Mesenteric fat pad (tissue), 1 donor: Measurements from ENCODE around the gene ZNF3. TPM values are rescaled to one million over a fixed set of nuclear protein-coding genes. Genes with fewer than 3 reads are reported as not detected.

Experiments
- DNase-seq: peaks from one replicate; pipeline ENCODE4 v3.0.0-alpha.2; 2020; ENCODE audit warnings: low spot score
- total RNA-seq: library from RNA; stranded (reverse); fragmentation: NEBNext Ultra II Directional; extraction: Animal tissue kit (Norgen Biotek cat#: 25700); gene quantifications from one replicate; pipeline ENCODE4 v1.2.1, GENCODE V29; 2021
- donor health status: DM: yes; HTN: yes; CAD: no.

Gene ZNF3
- total RNA-seq, 1 donor from 2014 or later: 16.8 TPM

DNA sequence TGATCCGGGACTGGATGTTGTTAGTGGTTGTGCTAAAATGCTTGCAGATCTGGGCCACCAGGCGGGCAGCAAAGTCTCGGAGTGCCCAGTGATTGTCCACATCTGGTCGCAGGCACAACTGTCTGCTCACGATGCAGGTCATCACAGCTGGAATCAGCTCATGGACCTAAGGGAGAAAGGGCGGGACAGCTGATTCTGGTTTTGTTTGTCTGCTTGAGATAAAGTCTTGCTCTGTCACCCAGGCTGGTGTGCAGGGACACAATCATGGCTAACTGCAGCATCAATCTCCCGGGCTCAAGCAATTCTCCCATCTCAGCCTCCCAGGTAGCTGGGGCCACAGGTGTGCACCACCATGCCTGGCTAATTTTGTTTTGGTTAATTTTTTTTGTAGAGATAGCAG is 29.6 kb upstream of the ZNF3 start:
- no peak for DNase-seq

DNA sequence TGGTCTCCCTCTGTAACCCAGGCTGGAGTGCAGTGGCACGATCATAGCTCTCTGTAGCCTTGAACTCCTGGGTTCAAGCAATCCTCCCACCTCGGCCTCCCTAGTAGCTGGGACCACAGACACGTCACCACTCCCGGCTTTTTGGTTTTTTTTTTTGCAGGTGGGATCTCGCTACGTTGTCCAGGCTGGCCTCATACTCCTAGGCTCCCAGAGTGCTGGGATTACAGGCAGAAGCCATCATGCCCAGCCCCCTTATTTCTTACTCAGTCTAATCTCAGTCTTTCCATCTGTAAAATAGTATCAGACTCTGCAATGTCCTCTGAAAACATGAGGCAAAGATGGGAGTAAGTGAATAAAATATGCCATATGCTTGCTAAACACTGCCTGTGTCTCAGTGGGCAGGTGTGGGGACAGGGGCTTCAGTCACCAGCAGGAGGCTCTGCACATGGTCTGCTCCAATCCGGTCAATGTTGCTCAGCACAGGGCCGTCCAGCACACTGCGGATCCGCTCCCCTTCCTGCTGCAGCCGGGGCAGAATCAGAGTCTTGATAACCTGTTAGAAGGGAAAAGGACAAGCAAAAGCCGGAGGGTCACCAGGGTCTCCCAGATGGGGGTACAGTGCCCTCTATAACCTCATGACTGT is 28.1 kb upstream of the ZNF3 start:
- DNase-seq: no peak

DNA sequence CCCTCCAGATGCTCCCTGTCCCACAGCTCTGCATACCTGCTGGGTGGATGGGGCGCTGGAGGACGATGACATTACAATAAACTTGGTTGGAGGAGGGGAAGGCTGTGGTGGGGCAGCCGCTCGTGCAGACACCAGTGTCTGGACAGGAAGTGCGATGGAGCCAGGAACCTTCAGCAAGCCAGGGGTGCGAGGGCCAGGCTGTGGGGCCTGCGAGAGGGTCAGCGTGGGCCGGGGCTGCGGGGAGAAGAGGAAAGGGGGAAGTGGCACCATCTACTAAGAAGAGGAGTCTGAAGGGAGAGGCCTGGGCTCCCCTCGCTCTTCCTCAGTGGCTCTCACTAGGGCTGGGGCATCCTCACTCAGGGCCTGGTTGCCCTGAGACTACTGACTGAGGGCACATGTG is 26.4 kb upstream of the ZNF3 start:
- no peak for DNase-seq

DNA sequence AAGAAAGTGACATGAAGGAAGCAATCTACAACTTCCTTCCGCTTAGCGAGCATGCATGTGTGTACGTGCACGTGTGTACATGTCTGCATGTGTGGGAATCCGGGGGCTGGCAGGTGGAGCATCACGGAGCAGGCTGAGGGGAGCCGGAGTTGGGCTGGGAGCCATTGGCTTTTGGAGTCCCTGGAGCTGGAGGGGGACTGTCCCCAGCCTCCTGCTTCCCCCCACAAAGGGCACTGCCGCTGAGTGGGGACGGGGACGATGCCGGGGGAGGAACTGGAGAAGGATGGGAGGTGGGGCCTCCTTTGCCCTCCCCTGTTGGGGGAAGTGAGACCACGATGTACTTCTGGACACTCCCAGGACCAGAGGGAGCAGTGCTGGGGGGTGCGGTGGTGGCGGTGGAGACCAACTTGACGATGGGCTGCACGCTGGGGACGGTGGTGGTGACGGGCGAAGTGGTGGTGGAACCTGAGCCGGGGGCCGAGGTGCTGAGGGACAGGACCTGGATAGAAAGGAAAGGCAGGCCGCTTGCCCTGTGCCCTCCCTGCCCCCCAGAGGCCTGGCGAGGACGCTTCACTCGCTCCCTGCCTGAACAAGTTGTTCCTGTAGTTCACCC is 25.7 kb upstream of the ZNF3 start:
- DNase-seq: no peak

DNA sequence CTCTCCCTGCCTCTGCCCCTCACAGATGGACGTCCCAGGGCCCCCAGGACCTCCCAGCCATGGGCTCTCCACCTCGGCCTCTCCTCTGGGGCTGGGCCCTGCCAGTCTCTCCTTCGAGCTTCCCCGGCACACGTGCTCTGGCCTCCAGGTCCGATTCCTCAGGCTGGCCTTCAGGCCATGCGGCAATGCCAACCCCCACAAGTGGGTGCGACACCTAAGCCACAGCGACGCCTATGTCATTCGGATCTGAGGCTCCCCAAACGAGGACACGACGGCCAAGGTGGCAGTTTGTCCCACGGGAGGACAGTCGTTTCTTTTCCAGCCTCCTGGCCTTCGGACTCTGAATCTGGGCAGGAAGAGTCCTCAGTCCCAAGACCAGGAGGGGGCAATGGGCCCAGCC is 25.1 kb upstream of the ZNF3 start:
- DNase-seq: no peak

DNA sequence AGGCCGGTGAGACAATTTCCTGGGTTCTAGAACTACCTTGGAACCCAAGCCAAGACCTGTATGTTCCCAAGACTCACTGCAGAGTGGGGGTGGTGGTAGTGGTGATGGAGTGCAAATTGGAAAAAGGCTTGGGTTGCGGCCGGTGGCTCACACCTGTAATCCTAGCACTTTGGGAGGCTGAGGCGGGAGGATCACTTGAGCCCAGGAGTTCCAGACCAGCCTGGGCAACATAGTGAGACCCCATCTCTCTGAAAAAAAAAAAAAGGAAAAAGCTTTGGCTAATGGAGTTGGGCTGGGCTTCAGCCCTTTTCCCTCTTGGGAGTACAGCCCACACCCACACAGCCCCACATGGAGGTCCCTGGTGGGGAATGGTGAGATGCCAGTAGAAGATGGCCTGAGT is 24.0 kb upstream of the ZNF3 start:
- DNase-seq: no peak

DNA sequence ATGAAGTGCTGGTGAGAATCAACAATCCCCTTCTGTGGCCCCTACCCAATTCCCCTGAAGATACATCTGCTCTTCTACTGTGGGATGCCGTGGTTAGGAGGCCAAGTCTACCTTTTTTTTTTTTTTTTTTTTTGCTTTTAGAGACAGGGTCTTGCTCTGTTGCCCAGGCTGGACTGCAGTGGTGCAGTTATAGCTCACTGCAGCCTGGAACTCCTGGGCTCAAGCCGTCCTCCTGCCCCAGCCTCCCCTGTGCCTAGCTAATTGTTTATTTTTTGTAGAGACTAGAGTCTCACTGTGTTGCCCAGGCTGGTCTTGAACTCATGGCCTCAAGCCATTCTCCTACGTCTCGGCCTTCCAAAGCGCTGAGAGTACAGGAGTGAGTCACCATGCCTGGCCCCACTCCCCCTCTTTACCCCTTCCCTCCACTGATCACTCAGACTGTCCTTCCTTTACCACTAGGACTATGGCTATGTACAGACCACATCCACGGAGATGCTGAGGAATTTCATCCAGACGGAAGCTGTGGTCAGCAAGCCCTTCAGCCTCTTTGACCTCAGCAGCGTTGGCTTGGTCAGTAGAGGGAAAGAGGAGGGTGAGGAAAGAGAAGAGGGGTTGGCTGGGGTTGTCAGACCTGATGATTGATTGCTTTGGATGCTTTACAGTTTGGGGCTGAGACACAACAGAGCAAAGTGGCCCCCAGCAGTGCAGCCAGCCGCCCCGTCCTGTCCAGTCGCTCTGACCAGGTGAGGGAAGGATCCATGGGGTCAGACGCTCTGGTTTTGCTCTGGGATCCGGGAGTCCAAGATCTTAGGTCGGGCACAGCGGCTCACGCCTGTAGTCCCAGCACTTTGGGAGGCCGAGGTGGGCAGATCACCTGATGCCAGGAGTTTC is 21.7 kb upstream of the ZNF3 start:
- DNase-seq: no peak

DNA sequence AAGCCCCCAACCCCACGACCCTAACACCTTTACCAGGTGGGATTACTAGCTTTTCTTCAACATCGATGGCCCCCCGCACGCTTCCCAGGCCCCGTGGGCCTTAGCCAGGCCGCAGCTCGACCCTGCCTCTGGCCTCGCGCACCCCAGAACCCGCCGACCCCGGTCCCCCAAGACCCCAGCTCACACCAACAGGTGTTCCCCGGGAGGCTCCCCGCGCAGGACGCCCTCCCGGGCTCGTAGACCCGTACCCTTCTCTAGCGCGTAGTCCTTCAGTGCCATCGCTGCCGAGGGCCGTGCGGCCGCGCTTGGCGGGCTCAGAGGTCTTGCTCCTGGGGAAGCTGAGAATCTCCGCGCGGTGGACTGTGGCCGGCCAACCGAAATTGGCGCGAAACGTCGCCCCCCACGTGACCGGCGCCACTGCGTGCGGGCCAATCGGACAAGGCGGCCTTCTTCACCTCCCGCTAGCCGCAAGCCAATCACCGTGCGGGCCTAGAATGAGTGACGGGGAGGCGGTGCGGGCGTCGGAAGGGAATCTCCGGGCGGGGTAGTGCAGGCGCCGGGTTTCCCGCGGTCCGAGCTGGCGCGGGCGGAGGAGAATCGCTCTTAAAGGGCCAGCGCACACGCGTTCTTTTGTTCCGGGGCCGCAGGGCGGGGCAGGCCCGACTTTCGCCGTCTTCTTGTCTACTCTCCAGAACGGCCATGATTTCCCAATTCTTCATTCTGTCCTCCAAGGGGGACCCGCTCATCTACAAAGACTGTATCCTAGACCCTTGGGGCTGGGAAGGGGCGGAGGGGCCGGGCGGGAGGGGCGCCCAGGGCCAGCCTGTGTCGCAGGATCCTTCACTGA is 19.7 kb upstream of the ZNF3 start, which contains the start of the genes AP4M1 and MCM7:
TSS of gene AP4M1 (plus strand) at position 628 of the 847 bp plus-strand sequence. CDS start at position 700, 72 bp downstream.
TSS of gene MCM7 (minus strand) at position 382 of the 847 bp plus-strand sequence. CDS start at position 279, 103 bp downstream.
- DNase-seq: peak; percentile 99

DNA sequence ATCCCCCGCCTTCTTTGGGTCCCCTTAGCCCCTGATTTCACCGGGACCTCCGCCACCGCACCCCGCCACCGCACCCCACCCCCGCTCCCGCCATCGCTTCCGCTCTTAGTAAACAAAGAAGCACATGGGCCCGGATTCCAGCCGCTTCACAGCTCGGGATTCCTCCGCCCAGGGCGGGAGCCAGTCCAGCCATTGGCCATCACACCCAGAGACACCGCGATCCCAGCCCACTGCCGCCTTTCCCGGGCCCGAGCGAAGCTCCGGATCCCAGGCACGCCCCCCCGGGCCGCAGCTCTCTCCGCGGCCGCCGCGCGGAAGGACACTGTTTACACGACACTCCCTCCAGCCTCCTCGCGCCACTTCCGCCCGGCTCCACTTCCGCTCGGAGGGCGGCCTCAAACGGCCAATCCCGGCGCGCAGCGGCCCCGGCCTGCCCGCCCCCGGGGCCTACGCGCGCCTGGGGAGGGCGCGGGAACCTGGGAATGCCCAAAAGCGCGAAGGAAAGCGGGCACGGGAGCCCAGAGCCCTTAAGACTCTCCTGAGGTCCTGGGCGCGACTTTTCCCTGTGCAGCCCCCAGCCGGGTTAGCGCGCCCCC is 19.0 kb upstream of the ZNF3 start:
- DNase-seq: peak; percentile 98

DNA sequence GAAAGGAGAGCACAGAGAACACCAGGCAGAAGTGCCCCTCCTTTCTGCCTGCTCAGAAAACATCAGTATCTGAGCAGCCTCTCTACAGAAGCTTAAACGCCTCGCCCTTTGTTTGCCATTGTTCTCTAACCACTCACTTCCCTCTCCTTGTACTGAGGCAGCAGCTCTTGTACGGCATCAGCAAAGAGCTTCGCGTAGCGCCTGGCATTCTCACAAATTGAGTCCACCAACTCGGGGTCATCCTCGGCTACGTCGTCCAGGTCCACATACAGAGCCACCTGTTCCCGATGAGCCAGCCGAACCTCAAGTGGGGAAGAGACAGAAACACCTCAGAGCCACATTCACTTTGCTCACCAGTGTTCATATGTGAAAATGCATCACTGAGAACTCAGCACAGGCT is 17.9 kb upstream of the ZNF3 start:
- DNase-seq: no peak

DNA sequence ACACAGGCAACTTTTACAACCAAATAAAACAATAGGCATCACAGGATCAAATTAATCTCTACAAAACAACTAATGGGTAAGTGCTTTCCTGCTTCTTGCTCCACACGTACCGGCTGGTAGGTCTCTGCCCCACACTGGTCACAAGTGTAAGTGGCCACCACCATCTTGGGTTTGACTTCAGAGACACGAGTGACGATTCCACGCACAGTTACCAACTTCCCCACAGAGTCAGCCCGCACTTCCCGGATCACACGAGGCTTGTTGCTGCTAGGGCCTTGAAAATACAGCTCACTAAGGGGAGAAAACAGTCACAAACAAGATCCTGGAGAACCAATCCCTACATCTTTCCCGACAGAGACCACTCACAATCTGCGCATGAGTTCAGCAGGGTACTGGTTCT is 17.4 kb upstream of the ZNF3 start:
- DNase-seq: no peak

DNA sequence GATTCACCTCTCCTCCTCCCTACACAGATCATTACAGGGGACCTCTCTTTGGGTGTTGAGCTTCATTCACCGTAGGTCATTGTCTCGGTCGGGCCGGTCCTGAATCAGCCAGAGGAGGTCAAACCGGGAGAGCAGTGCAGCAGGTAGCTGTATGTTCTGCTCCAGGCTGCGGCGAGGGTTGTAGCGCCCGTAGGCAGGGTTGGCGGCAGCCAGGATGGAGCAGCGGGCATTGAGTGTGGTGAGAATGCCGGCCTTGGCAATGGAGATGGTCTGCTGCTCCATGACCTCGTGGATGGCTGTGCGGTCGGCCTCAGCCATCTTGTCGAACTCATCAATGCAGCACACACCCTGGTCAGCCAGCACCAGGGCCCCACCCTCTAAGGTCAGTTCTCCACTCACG is 14.2 kb upstream of the ZNF3 start:
- DNase-seq: no peak

DNA sequence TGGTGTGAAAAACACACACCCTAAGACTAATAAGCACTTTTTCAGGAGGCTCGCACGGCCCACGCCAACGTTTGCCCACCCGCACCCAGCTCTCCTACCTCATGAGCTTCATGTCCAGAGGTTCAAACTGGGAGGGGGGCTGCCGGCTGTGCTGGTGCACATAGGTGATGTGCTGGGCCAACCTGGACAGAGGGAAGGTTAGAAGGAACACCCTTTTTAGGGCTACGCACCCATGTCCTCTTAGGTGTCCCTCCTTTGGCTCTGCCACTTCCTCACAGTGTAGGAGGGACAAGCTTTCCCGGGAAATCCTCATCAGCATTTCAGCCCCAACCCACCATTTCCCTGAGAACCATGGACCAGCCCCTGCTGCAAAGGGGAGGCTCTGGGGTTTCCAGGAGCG is 13.8 kb upstream of the ZNF3 start:
- DNase-seq: no peak

DNA sequence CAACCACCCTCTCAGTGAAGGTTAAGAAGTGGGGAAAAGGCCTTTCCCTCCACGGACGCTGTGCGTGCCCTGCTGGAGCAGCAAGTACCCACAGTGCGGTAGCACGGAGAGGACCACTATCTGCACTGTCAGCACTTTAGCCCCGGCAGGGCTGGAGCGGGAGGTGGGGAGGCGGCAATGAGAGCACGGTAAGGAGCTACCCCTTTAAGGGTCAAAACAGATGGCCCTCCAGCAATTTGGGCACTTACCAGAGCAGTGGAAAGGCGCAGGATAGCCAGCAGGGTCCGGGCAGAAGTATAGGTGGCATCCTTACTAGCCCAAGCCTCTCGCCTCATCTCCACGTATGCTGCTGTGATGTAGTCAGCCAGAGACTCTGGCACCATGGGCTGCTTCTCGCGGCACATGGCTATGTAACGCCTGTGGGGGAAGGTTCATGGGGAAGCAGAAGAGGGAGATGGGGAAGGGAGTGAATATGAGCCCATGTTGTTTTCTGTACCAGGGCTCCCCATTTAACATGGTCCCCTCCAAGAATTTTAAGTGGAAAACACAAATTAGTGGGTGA is 12.5 kb upstream of the ZNF3 start:
- no peak for DNase-seq

DNA sequence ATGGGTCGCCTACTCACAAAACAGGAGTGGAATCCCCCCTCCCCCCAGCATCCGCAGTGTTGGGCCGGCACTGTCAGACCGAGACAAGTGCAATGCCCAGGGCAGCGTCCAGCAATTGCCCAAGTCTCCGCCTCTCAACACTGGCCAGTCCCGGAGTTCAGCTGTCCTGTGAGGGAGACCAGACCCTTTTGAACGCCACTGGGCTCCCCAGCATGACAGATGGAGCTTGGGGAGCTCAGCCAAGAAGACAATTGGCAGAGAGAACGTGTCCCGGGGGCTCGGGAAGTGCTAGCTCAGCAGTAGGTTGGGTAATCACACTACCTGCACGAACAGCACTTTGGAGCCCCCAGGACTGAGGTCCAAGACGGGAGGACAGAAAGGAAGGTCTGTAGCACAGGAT is 12.0 kb upstream of the ZNF3 start:
- no peak for DNase-seq

DNA sequence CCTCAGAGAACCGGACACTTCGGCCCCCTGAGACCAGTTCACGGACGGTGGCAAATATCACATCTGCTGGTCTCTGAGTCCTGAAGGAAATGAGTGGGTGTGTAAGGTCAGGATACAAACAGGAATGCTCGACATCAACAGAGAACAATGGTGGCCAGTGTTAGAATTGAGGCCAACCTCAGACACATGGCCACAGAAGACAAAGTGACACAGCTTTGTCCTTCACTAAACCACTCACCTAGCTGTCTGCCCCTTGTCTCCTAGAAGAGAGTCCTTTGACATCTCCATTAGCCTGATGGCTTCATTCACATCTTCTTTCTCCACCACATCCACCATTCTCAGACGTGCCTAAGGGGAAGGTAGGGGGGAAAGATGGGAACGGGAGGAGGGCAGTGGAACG is 11.5 kb upstream of the ZNF3 start:
- DNase-seq: no peak

DNA sequence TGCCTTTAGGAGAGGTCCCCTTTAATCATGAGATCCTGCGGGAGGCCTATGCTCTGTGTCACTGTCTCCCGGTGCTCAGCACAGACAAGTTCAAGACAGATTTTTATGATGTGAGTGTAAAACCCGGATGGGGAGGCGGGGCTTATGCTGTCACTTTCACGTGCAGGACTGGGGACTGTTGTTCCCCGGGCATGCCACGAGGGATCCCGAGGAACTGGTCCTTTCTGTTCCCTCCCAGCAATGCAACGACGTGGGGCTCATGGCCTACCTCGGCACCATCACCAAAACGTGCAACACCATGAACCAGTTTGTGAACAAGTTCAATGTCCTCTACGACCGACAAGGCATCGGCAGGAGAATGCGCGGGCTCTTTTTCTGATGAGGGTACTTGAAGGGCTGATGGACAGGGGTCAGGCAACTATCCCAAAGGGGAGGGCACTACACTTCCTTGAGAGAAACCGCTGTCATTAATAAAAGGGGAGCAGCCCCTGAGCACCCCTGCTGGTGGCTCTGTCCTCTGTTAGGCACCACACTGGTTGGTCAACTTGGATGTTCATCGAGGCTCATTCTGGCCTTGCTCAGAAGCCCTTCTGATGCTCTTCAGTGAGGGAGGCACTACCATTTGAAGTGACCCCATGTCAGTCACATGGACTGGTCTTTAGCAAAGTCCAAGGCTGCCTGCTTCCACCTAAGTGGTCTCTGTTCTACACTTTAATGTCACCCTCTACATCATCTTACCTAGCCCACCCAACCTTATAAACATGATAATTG is 10.1 kb upstream of the ZNF3 start:
- no peak for DNase-seq

DNA sequence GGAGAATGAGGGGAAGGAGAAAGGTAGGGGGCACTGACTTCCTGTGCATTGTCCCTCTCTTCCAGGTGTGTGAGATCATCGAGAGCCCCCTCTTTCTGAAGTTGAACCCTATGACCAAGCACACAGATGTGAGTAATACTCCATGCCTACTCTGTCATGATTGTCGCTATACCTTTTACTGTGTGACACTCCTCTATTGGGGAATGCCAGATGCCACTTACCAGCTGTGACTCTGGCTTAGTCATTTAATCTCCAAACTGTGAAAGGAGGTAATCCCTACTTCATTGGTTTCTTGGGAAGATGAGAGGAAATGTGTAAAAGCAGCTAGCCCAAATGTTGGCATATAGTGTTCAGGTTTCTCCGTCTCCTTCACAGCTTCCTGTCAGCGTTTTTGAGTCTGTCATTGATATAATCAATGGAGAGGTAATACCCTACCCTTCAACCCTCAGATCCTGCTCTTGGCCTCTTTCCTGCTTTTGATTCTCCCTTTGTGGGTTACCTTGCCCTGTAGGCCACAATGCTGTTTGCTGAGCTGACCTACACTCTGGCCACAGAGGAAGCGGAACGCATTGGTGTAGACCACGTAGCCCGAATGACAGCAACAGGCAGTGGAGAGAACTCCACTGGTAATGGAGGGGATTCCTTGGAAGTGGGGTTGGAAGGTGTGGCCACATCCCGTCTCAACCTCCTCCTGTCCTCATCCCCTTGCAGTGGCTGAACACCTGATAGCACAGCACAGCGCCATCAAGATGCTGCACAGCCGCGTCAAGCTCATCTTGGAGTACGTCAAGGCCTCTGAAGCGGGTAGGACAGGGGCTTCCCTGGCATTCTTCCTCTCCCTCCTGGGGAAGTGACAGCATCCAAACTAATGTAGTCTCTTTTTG is 9.2 kb upstream of the ZNF3 start:
- DNase-seq: no peak
